HepG2 (cell line): ENCODE data around the gene KLC4. TPM values are rescaled to one million over a fixed set of nuclear protein-coding genes. Genes with fewer than 3 reads are reported as not detected.

Source experiments
- ADNP ChIP-seq: sonication (generic); formaldehyde crosslinking; IDR thresholded peaks from 2 replicates; pipeline ENCODE4 v1.4.0; 2020; ENCODE audit warnings: missing genetic modification reagents
- AKNA ChIP-seq: sonication (generic); formaldehyde crosslinking; IDR thresholded peaks from 2 replicates; pipeline ENCODE4 v1.4.0; 2020; ENCODE audit warnings: missing genetic modification reagents, borderline replicate concordance
- DNMT1 ChIP-seq: sonication (generic); formaldehyde crosslinking; IDR thresholded peaks from 2 replicates; pipeline ENCODE4 v1.5.1; 2020; ENCODE audit warnings: mild to moderate bottlenecking, missing genetic modification reagents
- GRHL1 ChIP-seq: sonication (generic); formaldehyde crosslinking; conservative IDR thresholded peaks from 2 replicates; pipeline ENCODE4 v1.8.0; 2022; ENCODE audit warnings: missing genetic modification reagents
- HNF4A ChIP-seq: sonication (generic); formaldehyde crosslinking; IDR thresholded peaks from 2 replicates; pipeline ENCODE4 v1.4.0; 2020; ENCODE audit warnings: missing genetic modification reagents
- JUNB ChIP-seq: sonication (generic); formaldehyde crosslinking; IDR thresholded peaks from 2 replicates; pipeline ENCODE4 v1.8.0; 2022; ENCODE audit warnings: missing genetic modification reagents, mild to moderate bottlenecking, borderline replicate concordance
- NRL ChIP-seq: sonication (generic); formaldehyde crosslinking; IDR thresholded peaks from 2 replicates; pipeline ENCODE4 v1.5.0; 2020; ENCODE audit warnings: missing genetic modification reagents, mild to moderate bottlenecking, moderate library complexity, borderline replicate concordance
- RBM22 ChIP-seq: fragments of 200-400 bp; formaldehyde crosslinking; optimal IDR thresholded peaks from 2 replicates; pipeline ENCODE3; 2017; ENCODE audit warnings: mild to moderate bottlenecking, low read length, moderate library complexity
- RCOR2 ChIP-seq: IDR thresholded peaks from 2 replicates; pipeline ENCODE4 v1.6.1; 2016; ENCODE audit warnings: missing biosample characterization, missing genetic modification reagents
- SALL1 ChIP-seq: sonication (generic); formaldehyde crosslinking; IDR thresholded peaks from 2 replicates; pipeline ENCODE4 v1.8.0; 2022; ENCODE audit warnings: mild to moderate bottlenecking, missing genetic modification reagents
- SSRP1 ChIP-seq: IDR thresholded peaks from 2 replicates; pipeline ENCODE4 v1.6.1; 2016; ENCODE audit warnings: control low read depth
- ZBED4 ChIP-seq: sonication (generic); formaldehyde crosslinking; IDR thresholded peaks from 2 replicates; pipeline ENCODE4 v1.4.0; 2020; ENCODE audit warnings: missing genetic modification reagents, borderline replicate concordance
- ZFP37 ChIP-seq: sonication (generic); formaldehyde crosslinking; IDR thresholded peaks from 2 replicates; pipeline ENCODE4 v1.4.0; 2020; ENCODE audit warnings: missing genetic modification reagents, borderline replicate concordance
- ZNF101 ChIP-seq: sonication (generic); formaldehyde crosslinking; IDR thresholded peaks from 2 replicates; pipeline ENCODE4 v1.4.0; 2020; ENCODE audit warnings: mild to moderate bottlenecking, low read depth, missing genetic modification reagents, borderline replicate concordance
- ZNF503 ChIP-seq: sonication (generic); formaldehyde crosslinking; IDR thresholded peaks from 2 replicates; pipeline ENCODE4 v1.4.0; 2020; ENCODE audit warnings: missing genetic modification reagents
- ZNF589 ChIP-seq: sonication (generic); formaldehyde crosslinking; conservative IDR thresholded peaks from 2 replicates; pipeline ENCODE4 v1.8.0; 2022; ENCODE audit warnings: mild to moderate bottlenecking, moderate library complexity, missing genetic modification reagents
- ZSCAN29 ChIP-seq: sonication (generic); formaldehyde crosslinking; conservative IDR thresholded peaks from 2 replicates; pipeline ENCODE4 v1.4.0; 2020; ENCODE audit warnings: mild to moderate bottlenecking, missing genetic modification reagents
- polyA plus RNA-seq, 8 experiments: library from polyadenylated mRNA; depleted of rRNA in 3 of 8; stranded (reverse) in 7 of 8; unstranded in 1 of 8; fragments of >200 nt; fragmentation: Illumina TruSeq in 4 of 8; extraction: Trizol in 4 of 8; gene quantifications; 2 replicates each; pipeline versions ENCODE4 v1.2.1 to v1.2.3, GENCODE V29; 2011 to 2016; ENCODE audit warnings: low read depth in 4 of 8, missing spikeins in 1 of 8, mixed read lengths in 1 of 8; ENCODE audit not compliant: insufficient read depth in 1 of 8
- total RNA-seq, 5 experiments: library from RNA; depleted of rRNA; stranded (reverse); fragments of >200 nt; fragmentation: Illumina TruSeq; extraction: Trizol; gene quantifications; 2 replicates each; pipeline ENCODE4 v1.2.3, GENCODE V29; 2016; ENCODE audit warnings: low read depth in 1 of 5

The KLC4 gene
- total and polyA plus RNA-seq, 2 of the 13 experiments (the other 11 are each of a cell fraction or from before 2014, with no cell fraction given), result 45.4 to 70.4 TPM

- TF ChIP-seq ZBED4 (CRISPR knock-in tag) (no peak), DNMT1 (CRISPR knock-in tag) (no peak), ZSCAN29 (peak; percentile 83), ZNF589 (CRISPR knock-in tag) (0 out of 2 replicates have a peak, but pooled peaks have one; percentile 58), SSRP1 (peak; percentile 97), RBM22 (no peak), RCOR2 (CRISPR knock-in tag) (no peak), HNF4A (CRISPR knock-in tag) (peak; percentile 96), ZFP37 (no peak), ZNF503 (CRISPR knock-in tag) (peak; percentile 18; the same call in 1 of the 2 replicates), SALL1 (CRISPR knock-in tag) (peak; percentile 70), AKNA (CRISPR knock-in tag) (no peak), GRHL1 (no peak), NRL (CRISPR knock-in tag) (peak; percentile 55; the same call in 1 of the 2 replicates), ZNF101 (CRISPR knock-in tag) (0 out of 2 replicates have a peak, but pooled peaks have one; percentile 68), JUNB (no peak), ADNP (CRISPR knock-in tag) (no peak)
Measured at GRCh38 chr6:43060034-43060754, 763 bp downstream of the KLC4 start (continued).
